ENCODE results near the gene SPAG16. TPM values are rescaled to one million over a fixed set of nuclear protein-coding genes. Genes with fewer than 3 reads are reported as not detected.

The SPAG16 gene
- total RNA-seq, 3 donors from 2014 or later, result 25.3 to 42.0 (median 41.7) TPM

- no peak for DNase-seq (ENCODE audit: low spot score in 2 of 2)
- no peak overlapping the region for H3K27ac ChIP-seq
- H3K36me3 ChIP-seq, result no peaks in the 10 kb centered on the region
- H3K27me3 ChIP-seq, result no peaks in the 10 kb centered on the region
- H3K4me3 ChIP-seq, result no peak overlapping the region
- TF ChIP-seq CTCF (IDR thresholded peaks at IDR 0.05) (no peak), POLR2A (IDR thresholded peaks at IDR 0.05) (no peak), POLR2AphosphoS5 (IDR thresholded peaks at IDR 0.05) (no peak)
- intact Hi-C loops (cut with DNase I; ENCODE audit: low total_unique reads), result no loop called here
- no peaks in the 10 kb centered on the region for H3K9me3 ChIP-seq
- H3K4me1 ChIP-seq, result no peaks in the 10 kb centered on the region
Measured at GRCh38 chr2:213787869-213788268, 503.6 kb downstream of the SPAG16 start.

GRCh38 chr2:213789940-213790339 lies 505.7 kb downstream of the SPAG16 start:
- Histone ChIP-seq H3K9me3 (no peaks in the 10 kb centered on the region), H3K27me3 (no peaks in the 10 kb centered on the region), H3K4me1 (no peaks in the 10 kb centered on the region), H3K27ac (no peak overlapping the region), H3K4me3 (no peak overlapping the region), H3K36me3 (no peaks in the 10 kb centered on the region)
- intact Hi-C loops (cut with DNase I; ENCODE audit: low total_unique reads), result no loop called here
- DNase-seq (ENCODE audit: low spot score in 2 of 2), result no peak
- TF ChIP-seq CTCF (IDR thresholded peaks at IDR 0.05) (no peak), POLR2AphosphoS5 (IDR thresholded peaks at IDR 0.05) (no peak), POLR2A (IDR thresholded peaks at IDR 0.05) (no peak)

- Histone ChIP-seq H3K36me3 (no peaks in the 10 kb centered on the region), H3K4me3 (no peak overlapping the region), H3K27me3 (no peaks in the 10 kb centered on the region), H3K27ac (no peak overlapping the region), H3K9me3 (no peaks in the 10 kb centered on the region), H3K4me1 (no peaks in the 10 kb centered on the region)
- TF ChIP-seq CTCF (IDR thresholded peaks at IDR 0.05), result no peak
- no peak for TF ChIP-seq POLR2A (IDR thresholded peaks at IDR 0.05)
- TF ChIP-seq POLR2AphosphoS5 (IDR thresholded peaks at IDR 0.05), result no peak
- intact Hi-C loops (cut with DNase I; ENCODE audit: low total_unique reads), result no loop called here
- no peak for DNase-seq (ENCODE audit: low spot score in 2 of 2)
Measured at GRCh38 chr2:213792045-213792444, 507.8 kb downstream of the SPAG16 start.

GRCh38 chr2:213806125-213806726 lies 522.0 kb downstream of the SPAG16 start:
- Histone ChIP-seq H3K36me3 (no peaks in the 10 kb centered on the region), H3K9me3 (no peaks in the 10 kb centered on the region), H3K27me3 (no peaks in the 10 kb centered on the region), H3K4me3 (no peak overlapping the region), H3K4me1 (no peaks in the 10 kb centered on the region), H3K27ac (no peak overlapping the region)
- TF ChIP-seq CTCF (IDR thresholded peaks at IDR 0.05) (peak in 1 of 3 donors; percentile 32), POLR2A (IDR thresholded peaks at IDR 0.05) (no peak)
- no peak for DNase-seq (ENCODE audit: low spot score in 2 of 2)
- intact Hi-C loops (cut with DNase I; ENCODE audit: low total_unique reads), result loop anchor here (5.0 kb wide), 1 partner anchor 1106 kb away; no protein-coding TSS in a partner anchor

GRCh38 chr2:213816583-213816982 lies 532.3 kb downstream of the SPAG16 start:
- H3K4me3 ChIP-seq, result no peak overlapping the region
- TF ChIP-seq POLR2A (IDR thresholded peaks at IDR 0.05) (no peak), POLR2AphosphoS5 (IDR thresholded peaks at IDR 0.05) (no peak), CTCF (IDR thresholded peaks at IDR 0.05) (no peak)
- H3K36me3 ChIP-seq, result no peaks in the 10 kb centered on the region
- H3K4me1 ChIP-seq, result no peaks in the 10 kb centered on the region
- no peak for DNase-seq (ENCODE audit: low spot score in 2 of 2)
- intact Hi-C loops (cut with DNase I; ENCODE audit: low total_unique reads), result no loop called here
- H3K27ac ChIP-seq, result no peak overlapping the region
- no peaks in the 10 kb centered on the region for H3K9me3 ChIP-seq
- H3K27me3 ChIP-seq, result no peaks in the 10 kb centered on the region

Measured in breast epithelium (tissue), 4 donors.